ENCODE measurements around the gene CREBBP. TPM values are rescaled to one million over a fixed set of nuclear protein-coding genes. Genes with fewer than 3 reads are reported as not detected.

Gene CREBBP
- total RNA-seq, 3 donors from 2014 or later = 61.6 to 82.6 (median 69.5) TPM

DNA sequence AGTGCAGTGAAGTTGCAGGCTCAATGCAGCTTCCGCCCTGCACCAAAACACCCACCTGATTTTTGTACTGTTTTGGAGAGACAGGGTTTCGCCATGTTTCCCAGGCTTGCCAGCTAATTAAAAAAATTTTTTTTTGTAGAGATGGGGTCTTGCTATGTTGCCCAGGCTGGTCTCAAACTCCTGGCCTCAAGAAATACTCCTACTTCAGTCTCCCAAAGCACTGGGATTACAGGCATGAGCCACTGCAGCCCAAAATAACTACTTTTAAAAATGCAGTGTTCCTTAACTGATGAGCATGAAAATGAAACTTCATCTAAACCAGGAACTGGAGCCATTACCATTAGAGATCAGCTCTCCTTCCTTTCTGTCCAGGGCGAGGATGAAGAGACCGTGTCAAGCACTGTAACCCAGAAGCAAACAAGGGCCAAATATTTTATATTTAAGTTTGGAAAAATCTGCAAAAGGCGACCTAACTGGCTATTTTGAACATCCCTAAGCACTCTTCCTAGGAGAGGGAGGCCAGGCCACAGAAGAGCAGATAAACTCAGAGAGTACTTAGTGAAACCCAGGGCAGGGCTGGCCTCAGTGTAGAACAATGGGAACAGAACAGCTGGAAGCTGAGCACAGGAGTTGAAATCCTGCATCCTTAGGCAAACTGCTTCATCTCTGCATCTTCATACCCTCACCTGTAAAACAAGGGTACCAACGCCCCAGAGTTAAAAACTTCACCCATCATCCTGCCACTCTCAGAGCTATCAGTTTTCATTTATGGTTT lies 24.0 kb downstream of the CREBBP start:
- Histone ChIP-seq H3K27ac (peak overlapping the region; percentile 40 to 52), H3K27me3 (no peaks in the 10 kb centered on the region), H3K4me1 (peaks cover 0 to 10% of the 10 kb centered on the region in 2 donors), H3K36me3 (no peaks in the 10 kb centered on the region), H3K9me3 (no peaks in the 10 kb centered on the region), H3K4me3 (peak overlapping the region in 1 of 3 donors; percentile 16)
- TF ChIP-seq POLR2A (IDR thresholded peaks at IDR 0.05) (no peak), POLR2AphosphoS5 (IDR thresholded peaks at IDR 0.05) (no peak)
- TF ChIP-seq, protein P1, sequence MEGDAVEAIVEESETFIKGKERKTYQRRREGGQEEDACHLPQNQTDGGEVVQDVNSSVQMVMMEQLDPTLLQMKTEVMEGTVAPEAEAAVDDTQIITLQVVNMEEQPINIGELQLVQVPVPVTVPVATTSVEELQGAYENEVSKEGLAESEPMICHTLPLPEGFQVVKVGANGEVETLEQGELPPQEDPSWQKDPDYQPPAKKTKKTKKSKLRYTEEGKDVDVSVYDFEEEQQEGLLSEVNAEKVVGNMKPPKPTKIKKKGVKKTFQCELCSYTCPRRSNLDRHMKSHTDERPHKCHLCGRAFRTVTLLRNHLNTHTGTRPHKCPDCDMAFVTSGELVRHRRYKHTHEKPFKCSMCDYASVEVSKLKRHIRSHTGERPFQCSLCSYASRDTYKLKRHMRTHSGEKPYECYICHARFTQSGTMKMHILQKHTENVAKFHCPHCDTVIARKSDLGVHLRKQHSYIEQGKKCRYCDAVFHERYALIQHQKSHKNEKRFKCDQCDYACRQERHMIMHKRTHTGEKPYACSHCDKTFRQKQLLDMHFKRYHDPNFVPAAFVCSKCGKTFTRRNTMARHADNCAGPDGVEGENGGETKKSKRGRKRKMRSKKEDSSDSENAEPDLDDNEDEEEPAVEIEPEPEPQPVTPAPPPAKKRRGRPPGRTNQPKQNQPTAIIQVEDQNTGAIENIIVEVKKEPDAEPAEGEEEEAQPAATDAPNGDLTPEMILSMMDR (IDR thresholded peaks at IDR 0.05) = no peak
- intact Hi-C loops (cut with DNase I; ENCODE audit: low total_unique reads) = no loop called here
- no peak for DNase-seq (ENCODE audit: low spot score in 2 of 2)

GRCh38 chr16:3854750-3855541 lies 25.6 kb downstream of the CREBBP start:
- no peak overlapping the region for H3K4me3 ChIP-seq
- TF ChIP-seq POLR2A (IDR thresholded peaks at IDR 0.05) = no peak
- TF ChIP-seq, protein P1 (IDR thresholded peaks at IDR 0.05) = no peak
- no peak for TF ChIP-seq POLR2AphosphoS5 (IDR thresholded peaks at IDR 0.05)
- peak overlapping the region in 1 of 2 donors; percentile 9 for H3K27ac ChIP-seq
- H3K27me3 ChIP-seq = no peaks in the 10 kb centered on the region
- peaks cover 0 to 9% of the 10 kb centered on the region in 2 donors for H3K4me1 ChIP-seq
- H3K36me3 ChIP-seq = no peaks in the 10 kb centered on the region
- intact Hi-C loops (cut with DNase I; ENCODE audit: low total_unique reads) = no loop called here
- H3K9me3 ChIP-seq = no peaks in the 10 kb centered on the region
- no peak for DNase-seq (ENCODE audit: low spot score in 2 of 2)

DNA sequence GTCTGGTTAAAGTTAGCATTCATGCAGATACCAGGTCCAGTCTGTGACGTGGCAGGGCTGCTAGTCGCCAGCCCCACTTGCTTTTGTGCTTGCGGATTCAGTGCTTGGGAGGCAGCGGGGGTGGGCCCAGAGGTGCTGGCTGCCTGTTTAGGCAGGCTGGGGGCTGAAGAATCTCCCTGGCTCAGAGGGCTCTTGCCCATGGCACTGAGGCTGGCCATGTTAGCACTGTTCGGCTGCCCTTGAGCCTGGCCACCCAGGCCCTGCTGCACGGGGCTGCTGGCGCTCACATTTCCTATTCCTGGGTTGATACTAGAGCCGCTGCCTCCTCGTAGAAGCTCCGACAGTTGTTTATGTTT lies 30.0 kb downstream of the CREBBP start:
- no peaks in the 10 kb centered on the region for H3K36me3 ChIP-seq
- H3K9me3 ChIP-seq = no peaks in the 10 kb centered on the region
- H3K4me1 ChIP-seq = no peaks in the 10 kb centered on the region
- no peak overlapping the region for H3K4me3 ChIP-seq
- DNase-seq (ENCODE audit: low spot score in 2 of 2) = no peak
- TF ChIP-seq, protein P1 (IDR thresholded peaks at IDR 0.05) = no peak
- TF ChIP-seq POLR2A (IDR thresholded peaks at IDR 0.05) = no peak
- no peak for TF ChIP-seq POLR2AphosphoS5 (IDR thresholded peaks at IDR 0.05)
- H3K27me3 ChIP-seq = no peaks in the 10 kb centered on the region
- intact Hi-C loops (cut with DNase I; ENCODE audit: low total_unique reads) = no loop called here
- no peak overlapping the region for H3K27ac ChIP-seq

- Histone ChIP-seq H3K9me3 (no peaks in the 10 kb centered on the region), H3K27me3 (no peaks in the 10 kb centered on the region), H3K4me1 (no peaks in the 10 kb centered on the region), H3K27ac (peak overlapping the region in 1 of 2 donors; percentile 21), H3K4me3 (no peak overlapping the region), H3K36me3 (no peaks in the 10 kb centered on the region)
- no peak for TF ChIP-seq POLR2AphosphoS5 (IDR thresholded peaks at IDR 0.05)
- no peak for TF ChIP-seq POLR2A (IDR thresholded peaks at IDR 0.05)
- TF ChIP-seq, protein P1 (IDR thresholded peaks at IDR 0.05) = no peak
- intact Hi-C loops (cut with DNase I; ENCODE audit: low total_unique reads) = no loop called here
- no peak for DNase-seq (ENCODE audit: low spot score in 2 of 2)
Observed at GRCh38 chr16:3849751-3850543, 30.6 kb downstream of the CREBBP start.
